ENCODE measurements around the gene CNIH2. TPM values are rescaled to one million over a fixed set of nuclear protein-coding genes. Genes with fewer than 3 reads are reported as not detected.

The CNIH2 gene
- total RNA-seq, 4 donors from 2014 or later = not detected

- TF ChIP-seq POLR2A (IDR thresholded peaks at IDR 0.05) (no peak), EP300 (IDR thresholded peaks at IDR 0.05) (no peak), CTCF (IDR thresholded peaks at IDR 0.05) (no peak)
- 92 to 97% methylated on average over 7 to 12 of the region's 12 CpGs for whole genome bisulfite sequencing, 2 donors
- H3K27me3 ChIP-seq = no peaks in the 10 kb centered on the region
- peaks cover 0 to 22% (median 10%) of the 10 kb centered on the region in 4 donors for H3K4me1 ChIP-seq
- no peak for DNase-seq (ENCODE audit: low spot score in 2 of 2)
- no peak overlapping the region for H3K27ac ChIP-seq
- no peak overlapping the region for H3K4me3 ChIP-seq
- no peaks in the 10 kb centered on the region for H3K9me3 ChIP-seq
- peaks cover 0 to 68% (median 0%) of the 10 kb centered on the region in 3 donors for H3K36me3 ChIP-seq
Observed at GRCh38 chr11:66262696-66263095, 15.3 kb upstream of the CNIH2 start.

GRCh38 chr11:66263231-66263630 lies 14.7 kb upstream of the CNIH2 start:
- WGBS, 2 donors = 93 to 95% methylated on average over 3 to 4 of the region's 4 CpGs
- H3K27ac ChIP-seq = no peak overlapping the region
- H3K9me3 ChIP-seq = no peaks in the 10 kb centered on the region
- peaks cover 0 to 22% (median 9%) of the 10 kb centered on the region in 4 donors for H3K4me1 ChIP-seq
- TF ChIP-seq CTCF (IDR thresholded peaks at IDR 0.05) = no peak
- no peak for DNase-seq (ENCODE audit: low spot score in 2 of 2)
- H3K27me3 ChIP-seq = no peaks in the 10 kb centered on the region
- H3K36me3 ChIP-seq = peaks cover 0 to 68% (median 0%) of the 10 kb centered on the region in 3 donors
- no peak overlapping the region for H3K4me3 ChIP-seq

DNA sequence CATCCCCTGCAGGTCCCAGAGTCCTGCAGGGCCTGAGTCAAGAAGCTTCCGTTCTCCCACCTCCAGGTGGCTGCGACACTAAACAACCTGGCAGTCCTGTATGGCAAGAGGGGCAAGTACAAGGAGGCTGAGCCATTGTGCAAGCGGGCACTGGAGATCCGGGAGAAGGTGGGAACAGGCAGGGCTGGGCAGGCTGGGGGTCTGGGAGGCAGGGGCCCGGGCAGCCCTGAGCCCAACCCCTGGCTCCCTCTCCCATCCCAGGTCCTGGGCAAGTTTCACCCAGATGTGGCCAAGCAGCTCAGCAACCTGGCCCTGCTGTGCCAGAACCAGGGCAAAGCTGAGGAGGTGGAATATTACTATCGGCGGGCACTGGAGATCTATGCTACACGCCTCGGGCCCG lies 14.2 kb upstream of the CNIH2 start:
- WGBS, 2 donors = 93 to 95% methylated on average over 10 of the region's 10 CpGs
- Histone ChIP-seq H3K27me3 (no peaks in the 10 kb centered on the region), H3K9me3 (no peaks in the 10 kb centered on the region), H3K4me3 (no peak overlapping the region), H3K36me3 (peaks cover 0 to 68% (median 0%) of the 10 kb centered on the region in 3 donors), H3K27ac (no peak overlapping the region), H3K4me1 (peaks cover 0 to 17% (median 7%) of the 10 kb centered on the region in 4 donors)
- no peak for DNase-seq (ENCODE audit: low spot score in 2 of 2)
- TF ChIP-seq CTCF (IDR thresholded peaks at IDR 0.05) (no peak), POLR2A (IDR thresholded peaks at IDR 0.05) (no peak), EP300 (IDR thresholded peaks at IDR 0.05) (no peak)

GRCh38 chr11:66264383-66264782 lies 13.6 kb upstream of the CNIH2 start:
- no peaks in the 10 kb centered on the region for H3K27me3 ChIP-seq
- no peak overlapping the region for H3K4me3 ChIP-seq
- no peaks in the 10 kb centered on the region for H3K9me3 ChIP-seq
- H3K36me3 ChIP-seq = peaks cover 0 to 68% (median 0%) of the 10 kb centered on the region in 3 donors
- WGBS, 2 donors = 86 to 90% methylated on average over 8 of the region's 8 CpGs
- H3K27ac ChIP-seq = no peak overlapping the region
- TF ChIP-seq CTCF (IDR thresholded peaks at IDR 0.05) = no peak
- no peak for TF ChIP-seq POLR2A (IDR thresholded peaks at IDR 0.05)
- TF ChIP-seq EP300 (IDR thresholded peaks at IDR 0.05) = no peak
- DNase-seq (ENCODE audit: low spot score in 2 of 2) = no peak
- H3K4me1 ChIP-seq = peaks cover 0 to 16% (median 7%) of the 10 kb centered on the region in 4 donors

GRCh38 chr11:66264914-66265313 lies 13.1 kb upstream of the CNIH2 start:
- 67 to 83% methylated on average over 12 of the region's 12 CpGs for WGBS, 2 donors
- peaks cover 0 to 64% (median 0%) of the 10 kb centered on the region in 3 donors for H3K36me3 ChIP-seq
- no peak for TF ChIP-seq EP300 (IDR thresholded peaks at IDR 0.05)
- TF ChIP-seq CTCF (IDR thresholded peaks at IDR 0.05) = peak in 1 of 5 experiments; percentile 15
- no peak for TF ChIP-seq POLR2A (IDR thresholded peaks at IDR 0.05)
- H3K27me3 ChIP-seq = no peaks in the 10 kb centered on the region
- H3K4me3 ChIP-seq = no peak overlapping the region
- H3K9me3 ChIP-seq = no peaks in the 10 kb centered on the region
- DNase-seq (ENCODE audit: low spot score in 2 of 2) = no peak
- no peak overlapping the region for H3K27ac ChIP-seq
- peaks cover 0 to 21% (median 10%) of the 10 kb centered on the region in 4 donors for H3K4me1 ChIP-seq
